PC-3 (cell line): ENCODE data around the gene ADIG. TPM values are rescaled to one million over a fixed set of nuclear protein-coding genes. Genes with fewer than 3 reads are reported as not detected.

Experiments used
- ATAC-seq: fragments of 200-7000 bp; cut with Tn5 transposase; 2 replicates; pipeline ENCODE4 v1.9.1; 2020; ENCODE audit warnings: mild to moderate bottlenecking, moderate library complexity
- BruUV-seq: library from RNA; stranded (reverse); fragments of 400-500 nt; replicated peaks from 2 replicates; lab custom pipeline; 2021; lab: Mats Ljungman, UMichigan
- CTCF ChIA-PET: fragments of 300-600 bp; sonication (Branson Sonifier 250); formaldehyde crosslinking; loops from one replicate; lab custom pipeline; 2022; ENCODE audit warnings: antibody characterized with exemption; lab: Charles Lee
- POLR2A ChIA-PET: fragments of 300-600 bp; sonication (Branson Sonifier 250); formaldehyde crosslinking; loops from one replicate; lab custom pipeline; 2022; ENCODE audit warnings: antibody characterized with exemption; ENCODE audit not compliant: unreplicated experiment; lab: Charles Lee
- DNase-seq: peaks from one replicate; pipeline ENCODE4 v3.0.0-alpha.2; 2015
- H2AFZ ChIP-seq: fragments of 300-600 bp; sonication (generic); 2 replicates; pipeline ENCODE4 v1.6.0; 2016; ENCODE audit warnings: antibody characterized with exemption, low read length
- H3F3A ChIP-seq: fragments of 300-600 bp; sonication (generic); one replicate; pipeline ENCODE4 v1.6.0; 2017; ENCODE audit warnings: antibody characterized with exemption, low read length, control low read depth, mild to moderate bottlenecking; ENCODE audit not compliant: unreplicated experiment
- H3K27ac ChIP-seq: fragments of 300-600 bp; sonication (generic); 2 replicates; pipeline ENCODE4 v1.5.1; 2016; ENCODE audit warnings: mild to moderate bottlenecking, low read length
- H3K27me3 ChIP-seq: fragments of 300-600 bp; sonication (generic); 2 replicates; pipeline ENCODE4 v1.6.1; 2016; ENCODE audit warnings: low read length, mixed read lengths
- H3K36me3 ChIP-seq: fragments of 300-600 bp; sonication (generic); 2 replicates; pipeline ENCODE4 v1.6.1; 2016; ENCODE audit warnings: low read depth, mixed run types, low read length, mixed read lengths
- H3K4me1 ChIP-seq: fragments of 300-600 bp; sonication (generic); 2 replicates; pipeline ENCODE4 v1.5.1; 2016; ENCODE audit warnings: low read length; ENCODE audit not compliant: insufficient read depth
- H3K4me2 ChIP-seq: fragments of 300-600 bp; sonication (generic); 2 replicates; pipeline ENCODE4 v1.6.0; 2016; ENCODE audit warnings: low read length
- H3K4me3 ChIP-seq: fragments of 300-600 bp; sonication (generic); 2 replicates; pipeline ENCODE4 v1.5.1; 2016; ENCODE audit warnings: mild to moderate bottlenecking, low read length, mixed read lengths
- H3K79me2 ChIP-seq: fragments of 300-600 bp; sonication (generic); 2 replicates; pipeline ENCODE4 v1.6.1; 2017; ENCODE audit warnings: low read length, mixed read lengths
- H3K9ac ChIP-seq: fragments of 300-600 bp; sonication (generic); 2 replicates; pipeline ENCODE4 v1.6.0; 2016; ENCODE audit warnings: mild to moderate bottlenecking, low read length
- H3K9me2 ChIP-seq: fragments of 300-600 bp; sonication (generic); replicated peaks from 2 replicates; pipeline ENCODE4 v1.6.1; 2016; ENCODE audit warnings: mixed run types, low read length, mixed read lengths
- H3K9me3 ChIP-seq: fragments of 300-600 bp; sonication (generic); 2 replicates; pipeline ENCODE4 v1.6.1; 2016; ENCODE audit warnings: low read length, mixed read lengths
- H4K20me1 ChIP-seq: fragments of 300-600 bp; sonication (generic); 2 replicates; pipeline ENCODE4 v1.6.1; 2016; ENCODE audit warnings: low read length, mixed read lengths
- EZH2 ChIP-seq: fragments of 300-600 bp; sonication (generic); IDR thresholded peaks from one replicate; pipeline ENCODE4 v1.6.1; 2017; ENCODE audit warnings: antibody characterized with exemption, mild to moderate bottlenecking, low read length; ENCODE audit not compliant: unreplicated experiment
- EZH2phosphoT487 ChIP-seq: fragments of 300-600 bp; sonication (generic); IDR thresholded peaks from 2 replicates; pipeline ENCODE4 v1.6.1; 2018; ENCODE audit warnings: mild to moderate bottlenecking, antibody characterized with exemption, low read length, borderline replicate concordance
- intact Hi-C: fragments of 100-400 bp; cut with micrococcal nuclease; formaldehyde crosslinking; loops from 2 replicates; pipeline ENCODE4 v1.9.0; 2023
- total RNA-seq: library from RNA; depleted of rRNA; stranded (reverse); fragments of >200 nt; gene quantifications from 2 replicates; pipeline ENCODE4 v1.2.3, GENCODE V29; 2014
- TF ChIP-seq, protein P1 (sequence below): fragments of 300-600 bp; sonication (generic); conservative IDR thresholded peaks from 2 replicates; pipeline ENCODE4 v1.5.1; 2017; ENCODE audit warnings: antibody characterized with exemption, low read depth, mild to moderate bottlenecking, low read length

The ADIG gene
- total RNA-seq, 1 experiment from 2014 or later, result not detected

DNA sequence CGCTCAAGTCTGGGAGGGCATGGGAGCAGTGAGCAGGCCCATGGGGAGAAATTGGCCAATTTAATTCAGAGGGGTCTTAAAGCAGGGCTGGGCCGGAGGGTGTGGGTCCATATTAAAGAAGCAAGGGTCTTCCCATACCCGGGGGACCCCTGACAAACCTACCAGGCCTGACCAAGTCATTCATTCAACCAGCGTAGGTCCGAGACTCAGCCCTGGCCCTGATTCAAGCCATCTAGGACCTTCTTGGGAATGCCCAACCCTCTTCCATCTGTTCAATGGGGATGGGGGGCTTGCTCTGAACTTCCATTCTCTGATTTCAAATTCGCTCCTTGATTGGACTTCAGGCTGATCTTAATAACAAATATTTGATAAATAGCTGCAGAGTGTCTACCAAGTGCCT is 7.3 kb downstream of the ADIG start:
- Histone ChIP-seq H3K4me2 (no peak overlapping the region), H3K4me1 (no peaks in the 10 kb centered on the region), H3K36me3 (no peaks in the 10 kb centered on the region), H3K27me3 (no peaks in the 10 kb centered on the region), H4K20me1 (no peaks in the 10 kb centered on the region), H2AFZ (no peak overlapping the region), H3K9me3 (no peaks in the 10 kb centered on the region), H3K9me2 (no peaks in the 10 kb centered on the region), H3K79me2 (no peaks in the 10 kb centered on the region), H3K9ac (no peak overlapping the region), H3K4me3 (no peak overlapping the region), H3K27ac (no peak overlapping the region), H3F3A (no peaks in the 10 kb centered on the region)
- CTCF ChIA-PET, result no interaction called here
- ATAC-seq (no peak), DNase-seq (no peak)
- intact Hi-C loops, result no loop called here
- no TSS peak for BruUV-seq
- POLR2A ChIA-PET, result interaction anchor here (0.7 kb wide), 1 partner anchor 374 kb away, joined by 4 read pairs; the partner anchor contains the start of gene DHX35
- no peak for TF ChIP-seq EZH2

DNA sequence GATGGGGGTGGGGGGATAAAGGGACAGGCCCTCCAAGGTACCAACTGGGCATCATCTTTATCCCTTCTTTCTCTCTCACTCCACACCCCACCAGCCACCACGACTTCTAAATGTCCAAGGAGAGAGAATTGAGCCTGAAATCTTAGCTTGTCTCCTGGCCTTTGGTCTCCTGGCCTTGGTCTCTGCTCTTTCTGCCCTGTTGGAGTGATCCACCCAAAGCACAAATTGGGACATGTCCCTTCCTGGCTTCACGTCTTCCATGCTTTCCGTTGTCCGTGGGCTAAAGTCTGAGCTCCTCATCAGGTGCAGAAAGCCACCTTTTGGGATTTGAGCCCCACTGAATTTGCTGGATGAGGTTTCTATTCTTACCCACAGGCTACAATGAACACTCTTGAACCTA is 8.4 kb downstream of the ADIG start:
- Histone ChIP-seq H3K27me3 (no peaks in the 10 kb centered on the region), H3K36me3 (no peaks in the 10 kb centered on the region), H3K9me3 (no peaks in the 10 kb centered on the region), H3K79me2 (no peaks in the 10 kb centered on the region), H3K4me2 (no peak overlapping the region), H2AFZ (no peak overlapping the region), H4K20me1 (no peaks in the 10 kb centered on the region), H3F3A (no peaks in the 10 kb centered on the region), H3K9me2 (no peaks in the 10 kb centered on the region), H3K4me3 (no peak overlapping the region), H3K9ac (no peak overlapping the region), H3K4me1 (no peaks in the 10 kb centered on the region), H3K27ac (no peak overlapping the region)
- TF ChIP-seq, protein P1, sequence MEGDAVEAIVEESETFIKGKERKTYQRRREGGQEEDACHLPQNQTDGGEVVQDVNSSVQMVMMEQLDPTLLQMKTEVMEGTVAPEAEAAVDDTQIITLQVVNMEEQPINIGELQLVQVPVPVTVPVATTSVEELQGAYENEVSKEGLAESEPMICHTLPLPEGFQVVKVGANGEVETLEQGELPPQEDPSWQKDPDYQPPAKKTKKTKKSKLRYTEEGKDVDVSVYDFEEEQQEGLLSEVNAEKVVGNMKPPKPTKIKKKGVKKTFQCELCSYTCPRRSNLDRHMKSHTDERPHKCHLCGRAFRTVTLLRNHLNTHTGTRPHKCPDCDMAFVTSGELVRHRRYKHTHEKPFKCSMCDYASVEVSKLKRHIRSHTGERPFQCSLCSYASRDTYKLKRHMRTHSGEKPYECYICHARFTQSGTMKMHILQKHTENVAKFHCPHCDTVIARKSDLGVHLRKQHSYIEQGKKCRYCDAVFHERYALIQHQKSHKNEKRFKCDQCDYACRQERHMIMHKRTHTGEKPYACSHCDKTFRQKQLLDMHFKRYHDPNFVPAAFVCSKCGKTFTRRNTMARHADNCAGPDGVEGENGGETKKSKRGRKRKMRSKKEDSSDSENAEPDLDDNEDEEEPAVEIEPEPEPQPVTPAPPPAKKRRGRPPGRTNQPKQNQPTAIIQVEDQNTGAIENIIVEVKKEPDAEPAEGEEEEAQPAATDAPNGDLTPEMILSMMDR, result no peak
- TF ChIP-seq EZH2 (no peak), EZH2phosphoT487 (no peak)
- no peak for DNase-seq
- no TSS peak for BruUV-seq
- intact Hi-C loops, result no loop called here
- ATAC-seq, result no peak
- CTCF ChIA-PET, result no interaction called here
- POLR2A ChIA-PET, result no interaction called here

DNA sequence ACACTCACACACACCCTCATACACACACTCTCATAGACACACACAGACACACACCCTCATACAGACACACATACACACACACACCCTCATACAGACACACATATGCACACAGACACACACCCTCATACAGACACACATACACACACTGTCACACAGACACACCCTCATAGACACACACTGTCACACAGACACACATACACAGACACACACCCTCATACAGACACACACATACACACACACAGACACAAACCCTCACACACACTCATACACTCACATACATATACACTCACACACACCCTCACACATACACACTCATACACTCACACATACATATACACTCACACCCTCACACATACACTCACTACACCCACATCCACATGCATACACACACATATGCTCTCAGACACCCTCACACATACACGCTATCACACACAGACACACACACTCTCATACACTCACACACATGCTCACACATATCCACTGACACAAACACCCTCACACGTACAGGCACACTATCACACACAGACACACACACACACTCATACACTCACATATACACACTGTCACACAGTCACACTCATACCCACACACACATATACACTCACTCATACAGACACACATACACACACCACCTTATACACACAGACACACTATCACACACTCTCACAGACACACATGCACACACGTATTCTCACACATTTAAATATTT is 9.1 kb downstream of the ADIG start:
- intact Hi-C loops, result no loop called here
- no peak for DNase-seq

More for the DNA sequence above, 9.1 kb downstream of the ADIG start:
- ChIA-PET CTCF (no interaction called here), POLR2A (no interaction called here)
- BruUV-seq, result no TSS peak
- Histone ChIP-seq H3K27ac (no peak overlapping the region), H3K4me1 (no peaks in the 10 kb centered on the region), H3K9ac (no peak overlapping the region), H3K4me2 (no peak overlapping the region), H3K9me2 (no peaks in the 10 kb centered on the region), H4K20me1 (no peaks in the 10 kb centered on the region), H3K4me3 (no peak overlapping the region), H2AFZ (no peak overlapping the region), H3K27me3 (no peaks in the 10 kb centered on the region), H3K36me3 (no peaks in the 10 kb centered on the region), H3F3A (no peaks in the 10 kb centered on the region), H3K9me3 (no peaks in the 10 kb centered on the region), H3K79me2 (no peaks in the 10 kb centered on the region)
- TF ChIP-seq EZH2phosphoT487 (no peak), EZH2 (no peak)
- TF ChIP-seq, protein P1, result no peak
- no peak for ATAC-seq
